Common myeloid progenitor, CD34-positive (primary cell): ENCODE results near the gene TPT1.
"Not testable (repeated sequence)": the region's sequence is repeated elsewhere in the genome, so short reads cannot be mapped to it uniquely, and the experiment has no call there.

Source experiments
- CTCF ChIA-PET: fragments of 350-600 bp; sonication (Branson Sonifier 250); formaldehyde crosslinking; loops from one replicate; lab custom pipeline; 2021; ENCODE audit warnings: antibody characterized with exemption; lab: Charles Lee
- POLR2A ChIA-PET: fragments of 350-600 bp; sonication (Branson Sonifier 250); formaldehyde crosslinking; loops from one replicate; lab custom pipeline; 2021; ENCODE audit warnings: antibody characterized with exemption; lab: Charles Lee
- DNase-seq, 3 donors: peaks; one replicate each; pipeline versions ENCODE4 v3.0.0 to v3.0.0-alpha.2; 2013
- H3K27ac ChIP-seq, 2 experiments: 1 replicate in 1 of 2; 2 replicates in 1 of 2; pipeline ENCODE4 v1.7.0; 2013; ENCODE audit warnings: inconsistent platforms in 2 of 2, low read length in 2 of 2, mild to moderate bottlenecking in 2 of 2, low read depth in 1 of 2, moderate library complexity in 1 of 2; ENCODE audit not compliant: severe bottlenecking in 2 of 2, insufficient read depth in 1 of 2, poor library complexity in 1 of 2
- H3K27me3 ChIP-seq, 5 experiments: replicated peaks in 2 of 5; 1 replicate in 3 of 5; 2 replicates in 2 of 5; pipeline versions ENCODE4 v1.6.1 to v1.7.0; 2013; ENCODE audit warnings: low read length in 4 of 5, mild to moderate bottlenecking in 2 of 5, moderate library complexity in 2 of 5, inconsistent platforms in 1 of 5; ENCODE audit not compliant: insufficient read depth in 5 of 5, control insufficient read depth in 4 of 5
- H3K36me3 ChIP-seq, 4 experiments: 1 replicate in 2 of 4; 2 replicates in 2 of 4; pipeline versions ENCODE4 v1.6.1 to v1.7.0; 2013; ENCODE audit warnings: low read length in 3 of 4, control low read depth in 1 of 4, mild to moderate bottlenecking in 1 of 4; ENCODE audit not compliant: control insufficient read depth in 4 of 4, insufficient read depth in 4 of 4
- H3K4me1 ChIP-seq, 4 experiments: 1 replicate in 3 of 4; 2 replicates in 1 of 4; pipeline versions ENCODE4 v1.6.1 to v1.7.1; 2013; ENCODE audit warnings: low read length in 3 of 4, mild to moderate bottlenecking in 3 of 4, control low read depth in 1 of 4, inconsistent platforms in 1 of 4, moderate library complexity in 1 of 4; ENCODE audit not compliant: control insufficient read depth in 4 of 4, insufficient read depth in 4 of 4; ENCODE audit errors: control extremely low read depth in 1 of 4
- H3K4me3 ChIP-seq, 7 experiments: 1 replicate in 4 of 7; 2 replicates in 3 of 7; pipeline versions ENCODE4 v1.5.1 to v1.7.0; 2013; ENCODE audit warnings: mild to moderate bottlenecking in 7 of 7, low read length in 6 of 7, moderate library complexity in 6 of 7, inconsistent platforms in 2 of 7, low read depth in 2 of 7, control low read depth in 1 of 7; ENCODE audit not compliant: insufficient read depth in 4 of 7, control insufficient read depth in 1 of 7; ENCODE audit errors: extremely low read depth in 1 of 7
- H3K9me3 ChIP-seq, 5 experiments: 1 replicate in 4 of 5; 2 replicates in 1 of 5; pipeline versions ENCODE4 v1.6.1 to v1.7.1; 2013; ENCODE audit warnings: low read length in 4 of 5, mild to moderate bottlenecking in 2 of 5, inconsistent platforms in 1 of 5, low read depth in 1 of 5, moderate library complexity in 1 of 5; ENCODE audit not compliant: control insufficient read depth in 4 of 5, insufficient read depth in 2 of 5; ENCODE audit errors: control extremely low read depth in 1 of 5
- WGBS: methylation state at CpG from one replicate; pipeline ENCODE4 v1.1.5; 2013; ENCODE audit not compliant: insufficient coverage; 5-methylcytosine and 5-hydroxymethylcytosine counted together

The TPT1 gene

GRCh38 chr13:45376651-45377050 is 35.7 kb upstream of the TPT1 start:
- H3K4me3 ChIP-seq, H3K27ac ChIP-seq, H3K9me3 ChIP-seq, H3K27me3 ChIP-seq, DNase-seq, H3K36me3 ChIP-seq, POLR2A ChIA-PET: not testable (repeated sequence)
- WGBS, result 99% methylated on average over 6 of the region's 8 CpGs
- H3K4me1 ChIP-seq, result peaks cover 0 to 18% (median 8%) of the 10 kb centered on the region in 4 experiments
- CTCF ChIA-PET, result interaction anchor here (12.0 kb wide), 1 partner anchor 17 kb away, joined by 191 read pairs; no protein-coding TSS in a partner anchor

- Histone ChIP-seq H3K27ac (no peak overlapping the region), H3K4me1 (peaks cover 0 to 27% (median 16%) of the 10 kb centered on the region in 4 experiments), H3K9me3 (no peaks in the 10 kb centered on the region), H3K4me3 (no peak overlapping the region), H3K36me3 (peaks cover 0 to 2% (median under 1%) of the 10 kb centered on the region in 4 experiments), H3K27me3 (no peaks in the 10 kb centered on the region)
- 100% methylated on average over 3 of the region's 3 CpGs for WGBS
- POLR2A ChIA-PET, result no interaction called here
- no peak for DNase-seq
- CTCF ChIA-PET, result interaction anchor here (1.2 to 12.0 kb wide), 3 partner anchors 10 to 115 kb away, joined by 3 to 191 read pairs (median 3); no protein-coding TSS in a partner anchor
Observed at GRCh38 chr13:45374917-45375316, 33.9 kb upstream of the TPT1 start.

GRCh38 chr13:45373162-45373547 is 32.2 kb upstream of the TPT1 start:
- H3K27me3 ChIP-seq, result no peaks in the 10 kb centered on the region
- peaks cover 0 to 35% (median 24%) of the 10 kb centered on the region in 4 experiments for H3K4me1 ChIP-seq
- peaks cover 0 to 4% (median under 1%) of the 10 kb centered on the region in 4 experiments for H3K36me3 ChIP-seq
- no peak for DNase-seq
- POLR2A ChIA-PET, result no interaction called here
- WGBS, result 98% methylated on average over 5 of the region's 5 CpGs
- no peaks in the 10 kb centered on the region for H3K9me3 ChIP-seq
- H3K27ac ChIP-seq, result no peak overlapping the region
- CTCF ChIA-PET, result interaction anchor here (1.2 to 12.0 kb wide), 5 partner anchors 13 to 117 kb away, joined by 4 to 191 read pairs (median 62); no protein-coding TSS in a partner anchor
- no peak overlapping the region for H3K4me3 ChIP-seq

GRCh38 chr13:45372189-45373161 is 31.5 kb upstream of the TPT1 start:
- ChIA-PET CTCF (interaction anchor here (0.8 to 12.0 kb wide), 17 partner anchors 13 to 124 kb away, joined by 3 to 191 read pairs (median 7); no protein-coding TSS in a partner anchor), POLR2A (interaction anchor here (1.2 kb wide), 1 partner anchor 24 kb away, joined by 3 read pairs; no protein-coding TSS in a partner anchor)
- DNase-seq, result peak in 2 of 3 donors; percentile 23 to 27
- WGBS, result 76% methylated on average over 20 of the region's 24 CpGs
- Histone ChIP-seq H3K36me3 (peaks cover 0 to 4% (median under 1%) of the 10 kb centered on the region in 4 experiments), H3K27ac (no peak overlapping the region), H3K9me3 (no peaks in the 10 kb centered on the region), H3K4me3 (peak overlapping the region in 2 of 7 experiments; percentile 7 to 32), H3K4me1 (peaks cover 0 to 41% (median 30%) of the 10 kb centered on the region in 4 experiments), H3K27me3 (no peaks in the 10 kb centered on the region)

- ChIA-PET POLR2A (interaction anchor here (1.2 kb wide), 1 partner anchor 26 kb away, joined by 3 read pairs; no protein-coding TSS in a partner anchor), CTCF (interaction anchor here (0.9 to 12.0 kb wide), 22 partner anchors 14 to 128 kb away, joined by 3 to 191 read pairs (median 6); no protein-coding TSS in a partner anchor)
- WGBS, result 22% methylated on average over 21 of the region's 30 CpGs
Observed at GRCh38 chr13:45370922-45371406, 30.0 kb upstream of the TPT1 start.

GRCh38 chr13:45369116-45369515 is 28.1 kb upstream of the TPT1 start:
- DNase-seq, result no peak
- no peak overlapping the region for H3K27ac ChIP-seq
- WGBS, result 98% methylated on average over 4 of the region's 4 CpGs
- CTCF ChIA-PET, result interaction anchor here (0.9 to 12.0 kb wide), 8 partner anchors 12 to 121 kb away, joined by 3 to 191 read pairs (median 24); partner anchors contain the start of gene COG3
- no peaks in the 10 kb centered on the region for H3K27me3 ChIP-seq
- peaks cover 0 to 43% (median 32%) of the 10 kb centered on the region in 4 experiments for H3K4me1 ChIP-seq
- POLR2A ChIA-PET, result interaction anchor here (1.2 kb wide), 1 partner anchor 12 kb away, joined by 3 read pairs; no protein-coding TSS in a partner anchor
- H3K36me3 ChIP-seq, result peaks cover 0 to 7% (median 2%) of the 10 kb centered on the region in 4 experiments
- H3K4me3 ChIP-seq, result no peak overlapping the region
- no peaks in the 10 kb centered on the region for H3K9me3 ChIP-seq

More at GRCh38 chr13:45370922-45371406, 30.0 kb upstream of the TPT1 start:
- Histone ChIP-seq H3K9me3 (no peaks in the 10 kb centered on the region), H3K4me1 (peaks cover 0 to 43% (median 32%) of the 10 kb centered on the region in 4 experiments), H3K27me3 (no peaks in the 10 kb centered on the region), H3K36me3 (peaks cover 0 to 4% (median under 1%) of the 10 kb centered on the region in 4 experiments), H3K27ac (no peak overlapping the region), H3K4me3 (peak overlapping the region in 3 of 7 experiments; percentile 32 to 64 (median 48))
- peak; percentile 51 to 63 (median 57) for DNase-seq
